ENCODE results near the gene FBXO24. TPM values are rescaled to one million over a fixed set of nuclear protein-coding genes. Genes with fewer than 3 reads are reported as not detected.

Gene FBXO24
- total and polyA plus RNA-seq, 2 of the 4 experiments (the other 2 are of a cell fraction): 0.43 to 0.54 TPM

DNA sequence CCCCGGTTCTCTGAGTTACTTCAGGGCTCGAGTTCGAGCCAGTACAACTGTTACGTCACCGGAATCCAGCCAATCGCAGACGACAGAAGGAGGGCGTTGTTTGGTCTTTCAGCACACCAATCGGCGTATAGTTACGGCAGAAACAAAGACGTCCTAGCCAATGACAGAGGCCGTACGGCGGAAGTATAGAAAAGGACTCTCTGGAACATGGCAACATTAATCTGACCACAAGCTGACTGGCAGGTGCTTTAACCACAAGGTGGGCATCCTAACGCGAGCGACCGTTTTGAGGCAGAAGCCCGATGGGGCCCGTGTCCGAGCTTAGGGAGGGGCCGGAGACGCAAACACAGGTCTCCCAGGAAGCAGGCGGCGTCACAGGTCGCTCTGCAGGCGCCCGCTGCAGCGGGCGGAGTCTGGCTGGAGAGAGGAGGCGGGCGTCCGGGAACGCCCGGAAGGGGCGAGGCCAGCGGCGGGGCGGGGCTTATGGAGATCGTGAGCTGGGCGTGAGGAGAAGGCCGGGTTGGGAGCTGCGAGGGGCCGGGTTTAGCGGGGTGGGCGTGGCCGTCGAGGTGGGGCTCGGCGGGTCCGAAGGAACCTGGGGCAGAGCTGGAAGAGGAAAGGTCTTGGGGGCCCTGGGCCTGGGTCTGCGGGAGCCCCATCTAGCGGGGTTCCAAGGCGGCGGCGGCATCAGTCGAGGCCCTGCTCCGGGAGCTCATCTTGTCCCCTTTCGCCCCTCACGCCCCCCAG is 26.0 kb downstream of the FBXO24 start, which contains the start of gene MOSPD3 (continued):
- TF ChIP-seq, protein P1, sequence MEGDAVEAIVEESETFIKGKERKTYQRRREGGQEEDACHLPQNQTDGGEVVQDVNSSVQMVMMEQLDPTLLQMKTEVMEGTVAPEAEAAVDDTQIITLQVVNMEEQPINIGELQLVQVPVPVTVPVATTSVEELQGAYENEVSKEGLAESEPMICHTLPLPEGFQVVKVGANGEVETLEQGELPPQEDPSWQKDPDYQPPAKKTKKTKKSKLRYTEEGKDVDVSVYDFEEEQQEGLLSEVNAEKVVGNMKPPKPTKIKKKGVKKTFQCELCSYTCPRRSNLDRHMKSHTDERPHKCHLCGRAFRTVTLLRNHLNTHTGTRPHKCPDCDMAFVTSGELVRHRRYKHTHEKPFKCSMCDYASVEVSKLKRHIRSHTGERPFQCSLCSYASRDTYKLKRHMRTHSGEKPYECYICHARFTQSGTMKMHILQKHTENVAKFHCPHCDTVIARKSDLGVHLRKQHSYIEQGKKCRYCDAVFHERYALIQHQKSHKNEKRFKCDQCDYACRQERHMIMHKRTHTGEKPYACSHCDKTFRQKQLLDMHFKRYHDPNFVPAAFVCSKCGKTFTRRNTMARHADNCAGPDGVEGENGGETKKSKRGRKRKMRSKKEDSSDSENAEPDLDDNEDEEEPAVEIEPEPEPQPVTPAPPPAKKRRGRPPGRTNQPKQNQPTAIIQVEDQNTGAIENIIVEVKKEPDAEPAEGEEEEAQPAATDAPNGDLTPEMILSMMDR (conservative IDR thresholded peaks at IDR 0.05; ENCODE audit: low read depth, low read length): no peak
- TF ChIP-seq FOS (IDR thresholded peaks at IDR 0.05; ENCODE audit: low read depth, low read length): no peak

Measured in IMR-90 (cell line).